ACC112 (cell line): ENCODE data around the gene MTMR10.

ENCODE experiments used
- H2AFZ ChIP-seq: fragments of 200-600 bp; sonication (generic); one replicate; pipeline ENCODE4 v1.6.0; 2017; ENCODE audit warnings: antibody characterized with exemption, low read length; ENCODE audit not compliant: unreplicated experiment
- H3K27ac ChIP-seq: fragments of 200-600 bp; sonication (generic); 2 replicates; pipeline ENCODE4 v1.5.1; 2014; ENCODE audit warnings: low read depth, mild to moderate bottlenecking, antibody characterized with exemption, low read length, moderate library complexity
- H3K27me3 ChIP-seq: fragments of 200-600 bp; sonication (generic); 2 replicates; pipeline ENCODE4 v1.6.1; 2014; ENCODE audit warnings: mild to moderate bottlenecking, antibody characterized with exemption, low read length, moderate library complexity, mixed read lengths; ENCODE audit not compliant: insufficient read depth
- H3K36me3 ChIP-seq: fragments of 200-600 bp; sonication (generic); 2 replicates; pipeline ENCODE4 v1.6.1; 2016; ENCODE audit warnings: mild to moderate bottlenecking, antibody characterized with exemption, low read length, moderate library complexity, mixed read lengths; ENCODE audit not compliant: insufficient read depth
- H3K4me1 ChIP-seq: fragments of 200-600 bp; sonication (generic); one replicate; pipeline ENCODE4 v1.6.1; 2016; ENCODE audit warnings: low read length, mixed read lengths; ENCODE audit not compliant: insufficient read depth, unreplicated experiment, control insufficient read depth
- H3K4me3 ChIP-seq: fragments of 200-600 bp; sonication (generic); 2 replicates; pipeline ENCODE4 v1.5.1; 2014; ENCODE audit warnings: mild to moderate bottlenecking, low read depth, low read length
- H3K79me2 ChIP-seq: fragments of 200-600 bp; sonication (generic); one replicate; pipeline ENCODE4 v1.6.0; 2016; ENCODE audit warnings: low read length; ENCODE audit not compliant: control insufficient read depth, unreplicated experiment, insufficient read depth

The MTMR10 gene

DNA sequence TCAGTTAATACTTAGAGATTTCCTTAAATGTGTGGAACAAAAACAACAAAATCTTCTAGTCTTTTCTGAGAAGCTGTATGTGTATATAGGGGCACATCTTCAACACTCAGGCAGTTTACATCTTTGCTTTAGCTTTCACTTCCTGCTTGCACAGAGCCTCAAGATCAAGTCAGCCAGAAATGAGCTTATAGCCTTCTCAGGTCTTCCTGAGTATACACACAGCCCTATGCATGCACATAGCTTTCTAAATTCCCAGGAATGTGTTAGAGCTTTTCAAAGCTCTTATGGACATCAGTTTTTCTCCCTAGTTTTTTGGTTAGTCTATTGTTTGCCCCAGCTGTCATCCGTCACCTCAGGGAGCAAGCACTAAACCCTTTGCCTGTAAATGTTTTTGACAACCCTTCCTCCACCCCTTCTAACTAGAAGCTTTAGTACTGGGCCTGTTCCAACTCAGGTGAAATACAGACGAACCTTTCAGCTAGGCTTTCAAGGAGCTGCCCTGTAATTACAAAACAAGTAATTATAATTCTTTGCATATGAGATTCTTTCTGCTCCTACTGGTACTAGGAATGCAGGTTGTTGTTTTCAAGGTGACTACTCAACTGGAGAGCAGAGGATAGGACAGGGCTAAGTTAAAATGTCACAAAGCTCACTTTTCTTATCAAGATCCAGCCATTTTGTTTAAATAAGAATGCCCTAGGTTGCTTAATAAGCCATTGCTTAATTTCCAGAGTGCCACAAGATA lies 22.6 kb upstream of the MTMR10 start:
- Histone ChIP-seq H3K27ac (no peak overlapping the region), H3K4me3 (no peak overlapping the region), H3K36me3 (no peaks in the 10 kb centered on the region), H2AFZ (no peak overlapping the region), H3K4me1 (peaks cover 6% of the 10 kb centered on the region), H3K27me3 (no peaks in the 10 kb centered on the region), H3K79me2 (no peaks in the 10 kb centered on the region)

GRCh38 chr15:31012455-31012854 lies 21.0 kb upstream of the MTMR10 start:
- Histone ChIP-seq H3K4me1 (peaks cover 6% of the 10 kb centered on the region), H3K79me2 (no peaks in the 10 kb centered on the region), H3K4me3 (no peak overlapping the region), H3K27ac (no peak overlapping the region), H2AFZ (no peak overlapping the region), H3K27me3 (no peaks in the 10 kb centered on the region), H3K36me3 (no peaks in the 10 kb centered on the region)

- Histone ChIP-seq H3K79me2 (no peaks in the 10 kb centered on the region), H3K4me1 (no peaks in the 10 kb centered on the region), H3K4me3 (no peak overlapping the region), H3K27ac (no peak overlapping the region), H3K36me3 (no peaks in the 10 kb centered on the region), H3K27me3 (no peaks in the 10 kb centered on the region), H2AFZ (no peak overlapping the region)
Measured at GRCh38 chr15:31010036-31010435, 18.6 kb upstream of the MTMR10 start.

DNA sequence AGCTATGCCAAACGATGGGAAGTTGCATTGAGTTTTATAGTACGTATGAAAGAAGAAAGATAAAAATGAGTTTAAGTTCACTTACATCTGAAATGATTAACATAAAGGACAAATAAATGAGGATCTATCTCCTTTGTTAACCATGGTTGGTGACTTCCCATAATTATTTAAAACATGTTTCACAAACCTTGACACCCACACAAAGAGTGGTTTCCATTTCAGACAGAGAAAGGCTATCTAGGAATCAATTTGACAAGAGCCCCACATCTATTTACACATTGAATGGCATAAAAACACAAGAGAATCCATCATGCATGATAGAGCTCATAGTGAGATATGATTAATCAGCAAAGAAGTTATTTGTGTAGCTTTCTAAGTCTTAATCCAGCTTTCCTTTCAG lies 14.2 kb upstream of the MTMR10 start:
- no peaks in the 10 kb centered on the region for H3K4me1 ChIP-seq
- H3K27me3 ChIP-seq, result peaks cover 11% of the 10 kb centered on the region; the same call in 1 of the 2 replicates
- no peak overlapping the region for H2AFZ ChIP-seq
- H3K4me3 ChIP-seq, result no peak overlapping the region
- no peak overlapping the region for H3K27ac ChIP-seq
- H3K36me3 ChIP-seq, result no peaks in the 10 kb centered on the region
- H3K79me2 ChIP-seq, result no peaks in the 10 kb centered on the region

GRCh38 chr15:31004220-31004733 lies 12.8 kb upstream of the MTMR10 start:
- H3K4me3 ChIP-seq, result no peak overlapping the region
- no peaks in the 10 kb centered on the region for H3K4me1 ChIP-seq
- H2AFZ ChIP-seq, result no peak overlapping the region
- no peak overlapping the region for H3K27ac ChIP-seq
- no peaks in the 10 kb centered on the region for H3K36me3 ChIP-seq
- H3K79me2 ChIP-seq, result no peaks in the 10 kb centered on the region
- H3K27me3 ChIP-seq, result peaks cover 11% of the 10 kb centered on the region; the same call in 1 of the 2 replicates

GRCh38 chr15:31001702-31002101 lies 10.3 kb upstream of the MTMR10 start:
- H3K79me2 ChIP-seq, result no peaks in the 10 kb centered on the region
- peaks cover 11% of the 10 kb centered on the region; the same call in 1 of the 2 replicates for H3K27me3 ChIP-seq
- no peaks in the 10 kb centered on the region for H3K4me1 ChIP-seq
- H3K27ac ChIP-seq, result no peak overlapping the region
- no peak overlapping the region for H2AFZ ChIP-seq
- H3K4me3 ChIP-seq, result no peak overlapping the region
- no peaks in the 10 kb centered on the region for H3K36me3 ChIP-seq

DNA sequence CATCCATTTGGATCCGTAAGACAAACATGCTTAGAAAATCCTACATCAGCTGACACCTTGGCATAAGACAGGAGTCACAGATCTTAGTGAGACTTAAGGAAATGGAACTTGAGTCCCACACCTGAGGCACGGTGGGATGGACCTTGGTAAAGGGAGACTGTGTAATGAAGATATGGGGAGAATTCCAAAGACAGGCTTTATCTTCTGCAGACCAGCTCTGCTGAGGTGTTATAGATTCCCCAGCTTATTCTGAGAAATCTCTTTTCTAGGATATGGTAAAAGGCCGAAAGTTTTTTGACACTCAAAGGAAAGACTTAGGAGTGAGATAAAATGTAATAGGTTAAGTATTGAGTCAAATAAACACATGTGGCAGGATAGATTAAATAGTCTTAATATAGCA lies 8.3 kb upstream of the MTMR10 start:
- Histone ChIP-seq H3K36me3 (no peaks in the 10 kb centered on the region), H3K27me3 (peaks cover 11% of the 10 kb centered on the region; the same call in 1 of the 2 replicates), H3K4me1 (no peaks in the 10 kb centered on the region), H3K4me3 (no peak overlapping the region), H3K27ac (no peak overlapping the region), H3K79me2 (no peaks in the 10 kb centered on the region), H2AFZ (no peak overlapping the region)

- no peak overlapping the region for H2AFZ ChIP-seq
- no peaks in the 10 kb centered on the region for H3K36me3 ChIP-seq
Measured at GRCh38 chr15:30997270-30997669, 5.8 kb upstream of the MTMR10 start.

GRCh38 chr15:30992249-30992864 lies 929 bp upstream of the MTMR10 start:
- Histone ChIP-seq H3K4me3 (peak overlapping the region; percentile 100), H2AFZ (peak overlapping the region; percentile 90), H3K79me2 (peaks cover 17% of the 10 kb centered on the region), H3K27me3 (no peaks in the 10 kb centered on the region), H3K27ac (peak overlapping the region; percentile 67; the same call in 1 of the 2 replicates), H3K4me1 (peaks cover 12% of the 10 kb centered on the region), H3K36me3 (no peaks in the 10 kb centered on the region)

More at GRCh38 chr15:30997270-30997669, 5.8 kb upstream of the MTMR10 start:
- H3K4me3 ChIP-seq, result no peak overlapping the region
- H3K79me2 ChIP-seq, result no peaks in the 10 kb centered on the region
- no peaks in the 10 kb centered on the region for H3K4me1 ChIP-seq
- no peak overlapping the region for H3K27ac ChIP-seq
- H3K27me3 ChIP-seq, result peaks cover 4% of the 10 kb centered on the region; the same call in 1 of the 2 replicates

- Histone ChIP-seq H3K27ac (peak overlapping the region; percentile 67), H3K36me3 (0 out of 2 replicates have a peak, but pooled peaks cover 7% of the 10 kb centered on the region), H3K4me1 (peaks cover 12% of the 10 kb centered on the region), H3K4me3 (peak overlapping the region; percentile 100), H3K79me2 (peaks cover 22% of the 10 kb centered on the region), H2AFZ (peak overlapping the region; percentile 90), H3K27me3 (no peaks in the 10 kb centered on the region)
Measured at GRCh38 chr15:30990446-30991254, 778 bp downstream of the MTMR10 start.
